Liver (tissue), 3 donors: ENCODE measurements around the gene HNRNPUL2.

Source experiments
- ATF3 ChIP-seq: IDR thresholded peaks from 2 replicates; pipeline ENCODE4 v1.6.1; 2016; ENCODE audit warnings: antibody characterized with exemption
- CTCF ChIP-seq: fragments of 150-350 bp; IDR thresholded peaks from 2 replicates; pipeline ENCODE4 v1.5.1; 2017; ENCODE audit warnings: improper control_type of control experiment, low read depth, low read length; ENCODE audit not compliant: missing input control
- EGR1 ChIP-seq, 2 donors: IDR thresholded peaks; 2 replicates each; pipeline ENCODE4 v1.6.1; 2016 to 2018; ENCODE audit warnings: antibody characterized with exemption in 2 of 2, low read depth in 2 of 2
- FOXA1 ChIP-seq: IDR thresholded peaks from 2 replicates; pipeline ENCODE4 v1.6.1; 2016; ENCODE audit warnings: antibody characterized with exemption
- HNF4A ChIP-seq, 2 donors: conservative IDR thresholded peaks; 2 replicates each; pipeline ENCODE4 v1.6.1; 2016; ENCODE audit warnings: antibody characterized with exemption in 2 of 2, mild to moderate bottlenecking in 2 of 2
- HNF4G ChIP-seq: IDR thresholded peaks from 2 replicates; pipeline ENCODE4 v1.6.1; 2016; ENCODE audit warnings: antibody characterized with exemption
- RAD21 ChIP-seq, 2 donors: IDR thresholded peaks; 2 replicates each; pipeline ENCODE4 v1.6.1; 2016; ENCODE audit warnings: antibody characterized with exemption in 2 of 2, mild to moderate bottlenecking in 2 of 2
- SP1 ChIP-seq: IDR thresholded peaks from 2 replicates; pipeline ENCODE4 v1.6.1; 2018; ENCODE audit warnings: antibody characterized with exemption, mild to moderate bottlenecking
- TAF1 ChIP-seq: conservative IDR thresholded peaks from 2 replicates; pipeline ENCODE4 v1.6.1; 2016; ENCODE audit warnings: antibody characterized with exemption, mild to moderate bottlenecking
- YY1 ChIP-seq: IDR thresholded peaks from 2 replicates; pipeline ENCODE4 v1.6.1; 2016; ENCODE audit warnings: antibody characterized with exemption, mild to moderate bottlenecking
- TF ChIP-seq, protein P1 (sequence below): IDR thresholded peaks from 2 replicates; pipeline ENCODE4 v1.6.1; 2016; ENCODE audit warnings: antibody characterized with exemption
- TF ChIP-seq, protein P2 (sequence below): IDR thresholded peaks from 2 replicates; pipeline ENCODE4 v1.6.1; 2016; ENCODE audit warnings: antibody characterized with exemption, mild to moderate bottlenecking
- TF ChIP-seq, protein P3 (sequence below): IDR thresholded peaks from 2 replicates; pipeline ENCODE4 v1.6.1; 2016; ENCODE audit warnings: antibody characterized with exemption
- donor health status: healthy.
- donor health status: healthy.

DNA sequence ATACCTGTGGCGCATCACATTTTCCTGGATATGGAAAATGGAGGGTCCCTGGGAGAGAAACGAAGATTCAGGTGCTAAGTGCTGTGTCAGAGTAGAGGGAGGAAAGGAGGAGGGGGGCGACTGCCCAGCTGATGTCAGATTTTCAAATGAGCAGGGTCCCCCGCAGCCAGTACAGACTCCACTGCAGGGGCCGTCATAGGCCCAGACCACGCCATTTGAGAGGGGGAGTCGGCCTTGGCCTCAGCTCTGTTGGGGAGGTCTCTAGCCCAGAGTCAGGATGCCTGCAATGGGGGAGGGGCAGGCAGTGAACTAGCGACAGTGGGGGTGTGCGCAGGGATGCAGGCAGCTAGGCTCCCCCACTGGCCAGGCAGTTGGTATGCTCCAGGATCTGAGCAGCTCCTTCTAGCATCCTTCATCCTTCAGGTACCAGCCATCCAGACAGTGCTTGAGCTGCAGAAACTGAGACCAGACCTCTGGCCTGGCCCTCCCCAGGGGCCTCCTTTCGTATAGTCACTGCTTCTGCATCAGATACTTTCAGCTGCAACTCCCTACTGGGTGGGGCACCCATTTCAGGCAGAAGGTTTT lies 19.9 kb downstream of the HNRNPUL2 start, which contains the start of the genes BSCL2 and GNG3:
- TF ChIP-seq HNF4G, result no peak
- TF ChIP-seq, protein P1, sequence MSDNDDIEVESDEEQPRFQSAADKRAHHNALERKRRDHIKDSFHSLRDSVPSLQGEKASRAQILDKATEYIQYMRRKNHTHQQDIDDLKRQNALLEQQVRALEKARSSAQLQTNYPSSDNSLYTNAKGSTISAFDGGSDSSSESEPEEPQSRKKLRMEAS, result no peak
- TF ChIP-seq, protein P2, sequence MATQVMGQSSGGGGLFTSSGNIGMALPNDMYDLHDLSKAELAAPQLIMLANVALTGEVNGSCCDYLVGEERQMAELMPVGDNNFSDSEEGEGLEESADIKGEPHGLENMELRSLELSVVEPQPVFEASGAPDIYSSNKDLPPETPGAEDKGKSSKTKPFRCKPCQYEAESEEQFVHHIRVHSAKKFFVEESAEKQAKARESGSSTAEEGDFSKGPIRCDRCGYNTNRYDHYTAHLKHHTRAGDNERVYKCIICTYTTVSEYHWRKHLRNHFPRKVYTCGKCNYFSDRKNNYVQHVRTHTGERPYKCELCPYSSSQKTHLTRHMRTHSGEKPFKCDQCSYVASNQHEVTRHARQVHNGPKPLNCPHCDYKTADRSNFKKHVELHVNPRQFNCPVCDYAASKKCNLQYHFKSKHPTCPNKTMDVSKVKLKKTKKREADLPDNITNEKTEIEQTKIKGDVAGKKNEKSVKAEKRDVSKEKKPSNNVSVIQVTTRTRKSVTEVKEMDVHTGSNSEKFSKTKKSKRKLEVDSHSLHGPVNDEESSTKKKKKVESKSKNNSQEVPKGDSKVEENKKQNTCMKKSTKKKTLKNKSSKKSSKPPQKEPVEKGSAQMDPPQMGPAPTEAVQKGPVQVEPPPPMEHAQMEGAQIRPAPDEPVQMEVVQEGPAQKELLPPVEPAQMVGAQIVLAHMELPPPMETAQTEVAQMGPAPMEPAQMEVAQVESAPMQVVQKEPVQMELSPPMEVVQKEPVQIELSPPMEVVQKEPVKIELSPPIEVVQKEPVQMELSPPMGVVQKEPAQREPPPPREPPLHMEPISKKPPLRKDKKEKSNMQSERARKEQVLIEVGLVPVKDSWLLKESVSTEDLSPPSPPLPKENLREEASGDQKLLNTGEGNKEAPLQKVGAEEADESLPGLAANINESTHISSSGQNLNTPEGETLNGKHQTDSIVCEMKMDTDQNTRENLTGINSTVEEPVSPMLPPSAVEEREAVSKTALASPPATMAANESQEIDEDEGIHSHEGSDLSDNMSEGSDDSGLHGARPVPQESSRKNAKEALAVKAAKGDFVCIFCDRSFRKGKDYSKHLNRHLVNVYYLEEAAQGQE, result no peak
- TF ChIP-seq, protein P3, sequence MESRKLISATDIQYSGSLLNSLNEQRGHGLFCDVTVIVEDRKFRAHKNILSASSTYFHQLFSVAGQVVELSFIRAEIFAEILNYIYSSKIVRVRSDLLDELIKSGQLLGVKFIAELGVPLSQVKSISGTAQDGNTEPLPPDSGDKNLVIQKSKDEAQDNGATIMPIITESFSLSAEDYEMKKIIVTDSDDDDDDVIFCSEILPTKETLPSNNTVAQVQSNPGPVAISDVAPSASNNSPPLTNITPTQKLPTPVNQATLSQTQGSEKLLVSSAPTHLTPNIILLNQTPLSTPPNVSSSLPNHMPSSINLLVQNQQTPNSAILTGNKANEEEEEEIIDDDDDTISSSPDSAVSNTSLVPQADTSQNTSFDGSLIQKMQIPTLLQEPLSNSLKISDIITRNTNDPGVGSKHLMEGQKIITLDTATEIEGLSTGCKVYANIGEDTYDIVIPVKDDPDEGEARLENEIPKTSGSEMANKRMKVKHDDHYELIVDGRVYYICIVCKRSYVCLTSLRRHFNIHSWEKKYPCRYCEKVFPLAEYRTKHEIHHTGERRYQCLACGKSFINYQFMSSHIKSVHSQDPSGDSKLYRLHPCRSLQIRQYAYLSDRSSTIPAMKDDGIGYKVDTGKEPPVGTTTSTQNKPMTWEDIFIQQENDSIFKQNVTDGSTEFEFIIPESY, result no peak
- TF ChIP-seq CTCF, result no peak
- TF ChIP-seq FOXA1, result no peak
- TF ChIP-seq SP1, result no peak
- no peak for TF ChIP-seq RAD21 (IDR thresholded peaks at IDR 0.05)
- no peak for TF ChIP-seq TAF1
- TF ChIP-seq EGR1 (IDR thresholded peaks at IDR 0.05; ENCODE audit: low read depth in 2 of 2), result no peak
- TF ChIP-seq ATF3, result no peak
- no peak for TF ChIP-seq YY1
- TF ChIP-seq HNF4A (conservative IDR thresholded peaks at IDR 0.05), result no peak
